ENCODE results near the gene DLL3. TPM values are rescaled to one million over a fixed set of nuclear protein-coding genes. Genes with fewer than 3 reads are reported as not detected.
A peak's percentile ranks its signal among the peaks of the same experiment; 100 is the strongest.

DLL3 gene
- polyA plus RNA-seq, 2 of the 4 experiments (the other 2 are of a cell fraction), result 6.7 to 6.8 TPM

DNA sequence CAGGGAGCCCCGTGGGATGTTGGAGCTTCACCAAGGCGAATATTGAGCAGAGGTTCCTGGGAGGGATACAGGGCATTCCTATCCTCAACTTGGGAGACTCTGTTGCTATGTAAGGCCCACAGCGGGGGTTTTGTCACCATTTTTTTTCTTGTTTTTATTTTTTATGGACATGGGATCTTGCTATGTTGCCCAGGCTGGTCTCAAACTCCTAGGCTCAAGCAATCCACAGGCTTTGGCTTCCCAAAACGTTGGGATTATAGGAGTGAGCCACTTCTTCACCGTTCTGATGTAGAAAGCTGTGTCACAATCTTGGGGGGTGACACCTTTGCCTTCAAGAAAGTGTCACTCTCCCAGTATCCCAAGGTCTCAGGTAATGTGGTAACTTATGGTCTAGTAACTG is 2.6 kb downstream of the DLL3 start:
- CTCF ChIA-PET, result interaction anchor here (1.4 to 15.8 kb wide), 7 partner anchors 9 to 62 kb away, joined by 6 to 305 read pairs (median 69); partner anchors contain the start of genes EID2B, SELENOV and TIMM50
- DNase-seq (ENCODE audit: low read depth in 1 of 2, low spot score in 1 of 2) (no peak), ATAC-seq (no peak), FAIRE-seq (no peak)
- POLR2A ChIA-PET, result interaction anchor here (1.8 to 2.2 kb wide), 2 partner anchors 21 to 65 kb away, joined by 6 to 10 read pairs; partner anchors contain the start of genes RPS16 and TIMM50
- Histone ChIP-seq H3K27ac (no peak overlapping the region), H3K4me1 (peaks cover 21% of the 10 kb centered on the region), H3K4me2 (no peak overlapping the region), H3K9me3 (peaks cover 1% of the 10 kb centered on the region), H3K4me3 (no peak overlapping the region)
- 66% methylated on average over 5 of the region's 5 CpGs for WGBS (ENCODE audit: missing lambda C conversion rate)
- TF ChIP-seq CEBPB (IDR thresholded peaks at IDR 0.05) (no peak), RARB (CRISPR knock-in tag; IDR thresholded peaks at IDR 0.05) (no peak), KDM5A (IDR thresholded peaks at IDR 0.05) (no peak), SMC3 (IDR thresholded peaks at IDR 0.05) (no peak), JUN (IDR thresholded peaks at IDR 0.05) (no peak), HOXA7 (CRISPR knock-in tag; IDR thresholded peaks at IDR 0.05) (no peak), NR3C1 (IDR thresholded peaks at IDR 0.05) (no peak), GATA3 (IDR thresholded peaks at IDR 0.05; ENCODE audit: borderline replicate concordance) (no peak), PHF8 (IDR thresholded peaks at IDR 0.05; ENCODE audit: borderline replicate concordance, low read depth) (no peak), ZFP36 (IDR thresholded peaks at IDR 0.05; ENCODE audit: borderline replicate concordance, partially characterized antibody) (no peak), ESRRA (IDR thresholded peaks at IDR 0.05; ENCODE audit: borderline replicate concordance, low read length) (no peak), EHF (CRISPR knock-in tag; IDR thresholded peaks at IDR 0.05) (no peak), RAD21 (conservative IDR thresholded peaks at IDR 0.05 in 1 of 2, IDR thresholded peaks at IDR 0.05 in 1 of 2) (no peak), KDM1A (IDR thresholded peaks at IDR 0.05; ENCODE audit: low read depth) (no peak), ZSCAN20 (CRISPR knock-in tag; IDR thresholded peaks at IDR 0.05) (no peak), NFE2L2 (conservative IDR thresholded peaks at IDR 0.05; ENCODE audit: low read length) (no peak)
- TF ChIP-seq, protein P1, sequence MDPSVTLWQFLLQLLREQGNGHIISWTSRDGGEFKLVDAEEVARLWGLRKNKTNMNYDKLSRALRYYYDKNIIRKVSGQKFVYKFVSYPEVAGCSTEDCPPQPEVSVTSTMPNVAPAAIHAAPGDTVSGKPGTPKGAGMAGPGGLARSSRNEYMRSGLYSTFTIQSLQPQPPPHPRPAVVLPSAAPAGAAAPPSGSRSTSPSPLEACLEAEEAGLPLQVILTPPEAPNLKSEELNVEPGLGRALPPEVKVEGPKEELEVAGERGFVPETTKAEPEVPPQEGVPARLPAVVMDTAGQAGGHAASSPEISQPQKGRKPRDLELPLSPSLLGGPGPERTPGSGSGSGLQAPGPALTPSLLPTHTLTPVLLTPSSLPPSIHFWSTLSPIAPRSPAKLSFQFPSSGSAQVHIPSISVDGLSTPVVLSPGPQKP (IDR thresholded peaks at IDR 0.05; ENCODE audit: low read depth, low read length), result no peak
- TF ChIP-seq, protein P2, sequence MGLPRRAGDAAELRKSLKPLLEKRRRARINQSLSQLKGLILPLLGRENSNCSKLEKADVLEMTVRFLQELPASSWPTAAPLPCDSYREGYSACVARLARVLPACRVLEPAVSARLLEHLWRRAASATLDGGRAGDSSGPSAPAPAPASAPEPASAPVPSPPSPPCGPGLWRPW (IDR thresholded peaks at IDR 0.05), result no peak

- ChIA-PET CTCF (interaction anchor here (0.5 to 15.8 kb wide), 36 partner anchors 11 to 1267 kb away, joined by 3 to 305 read pairs (median 5); partner anchors contain the start of genes EID2, EID2B, NFKBIB and RPS16), POLR2A (interaction anchor here (1.7 kb wide), 1 partner anchor 67 kb away, joined by 13 read pairs; the partner anchor contains the start of gene RPS16)
- 27% methylated on average over 52 of the region's 69 CpGs for WGBS (ENCODE audit: missing lambda C conversion rate)
- Histone ChIP-seq H3K27ac (peak overlapping the region; percentile 6 to 57; a peak in 2 of 6 replicates), H3K9me3 (peaks cover 5% of the 10 kb centered on the region), H3K4me2 (peak overlapping the region; percentile 70), H3K4me3 (peak overlapping the region; percentile 16; the same call in 1 of the 3 replicates), H3K4me1 (peaks cover 25% of the 10 kb centered on the region)
- no peak for FAIRE-seq
- peak in 1 of 2 experiments; percentile 39; a peak in 4 of 6 replicates for ATAC-seq
- peak; percentile 94 to 97 for DNase-seq (ENCODE audit: low read depth in 1 of 2, low spot score in 1 of 2)
- TF ChIP-seq HEYL (CRISPR knock-in tag; IDR thresholded peaks at IDR 0.05), result peak; percentile 73; the same call in 1 of the 2 replicates
- no peak for TF ChIP-seq FOSL2 (IDR thresholded peaks at IDR 0.05)
- TF ChIP-seq FOSL2 (CRISPR knock-in tag; IDR thresholded peaks at IDR 0.05), result no peak
- TF ChIP-seq ZNF302 (CRISPR knock-in tag; IDR thresholded peaks at IDR 0.05), result no peak
- TF ChIP-seq MAFK (IDR thresholded peaks at IDR 0.05; ENCODE audit: partially characterized antibody), result no peak
- TF ChIP-seq, protein P3, sequence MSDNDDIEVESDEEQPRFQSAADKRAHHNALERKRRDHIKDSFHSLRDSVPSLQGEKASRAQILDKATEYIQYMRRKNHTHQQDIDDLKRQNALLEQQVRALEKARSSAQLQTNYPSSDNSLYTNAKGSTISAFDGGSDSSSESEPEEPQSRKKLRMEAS (IDR thresholded peaks at IDR 0.05), result peak; percentile 99
- no peak for TF ChIP-seq BCL3 (IDR thresholded peaks at IDR 0.05)
- peak; percentile 65 for TF ChIP-seq SMC3 (IDR thresholded peaks at IDR 0.05)
- TF ChIP-seq BHLHE40 (IDR thresholded peaks at IDR 0.05; ENCODE audit: low read depth, low read length), result peak; percentile 16; the same call in 1 of the 2 replicates
- no peak for TF ChIP-seq POLR2AphosphoS2 (conservative IDR thresholded peaks at IDR 0.05; ENCODE audit: low read length)
- TF ChIP-seq KDM5A (IDR thresholded peaks at IDR 0.05), result no peak
- TF ChIP-seq CTCF (IDR thresholded peaks at IDR 0.05), result peak; percentile 99
- no peak for TF ChIP-seq ZFP36 (IDR thresholded peaks at IDR 0.05; ENCODE audit: borderline replicate concordance, partially characterized antibody)
- peak; percentile 76; the same call in 1 of the 2 replicates for TF ChIP-seq ZSCAN20 (CRISPR knock-in tag; IDR thresholded peaks at IDR 0.05)
- TF ChIP-seq RFX5 (IDR thresholded peaks at IDR 0.05), result peak; percentile 45; the same call in 1 of the 2 replicates
- peak; percentile 92 for TF ChIP-seq FOXS1 (CRISPR knock-in tag; IDR thresholded peaks at IDR 0.05)
- TF ChIP-seq KDM1A (IDR thresholded peaks at IDR 0.05; ENCODE audit: low read depth), result 0 out of 2 replicates have a peak, but pooled peaks have one; percentile 28
- no peak for TF ChIP-seq HOXA7 (CRISPR knock-in tag; IDR thresholded peaks at IDR 0.05)
- TF ChIP-seq JUNB (IDR thresholded peaks at IDR 0.05), result no peak
These were observed 4.1 kb downstream of the DLL3 start for GRCh38 chr19:39502640-39503417.
